ENCODE measurements around the gene ATP4B.

DNA sequence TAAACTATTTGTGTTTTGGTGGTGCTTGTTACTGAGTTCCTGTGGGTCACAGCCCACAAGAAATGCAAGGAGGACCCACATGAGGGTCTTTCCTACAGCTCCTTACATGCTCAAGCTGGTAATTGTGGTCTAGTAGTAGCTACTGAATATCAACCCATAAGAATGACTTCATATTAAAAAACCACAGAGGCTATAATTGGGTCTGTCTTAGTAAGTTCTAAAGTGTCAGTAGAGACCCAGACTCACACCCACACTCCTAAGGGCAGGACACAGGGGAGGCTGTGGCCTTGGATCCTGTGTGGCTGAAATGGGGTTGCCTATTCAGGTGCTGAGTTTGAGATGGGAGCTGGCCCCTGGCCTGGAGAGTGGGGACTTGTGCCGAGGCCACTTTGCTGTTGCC, 53.8 kb downstream of the ATP4B start:
- TF ChIP-seq EZH2 (IDR thresholded peaks at IDR 0.05; ENCODE audit: insufficient read depth, poor library complexity, severe bottlenecking): no peak
- TF ChIP-seq EZH2phosphoT487 (IDR thresholded peaks at IDR 0.05; ENCODE audit: insufficient read depth, low read depth): no peak

All from GM23248 (cell line).